GM18511 (cell line): ENCODE measurements around the gene ZSCAN9.

Experiments
- ATAC-seq: cut with Tn5 transposase; IDR thresholded peaks from one replicate; pipeline ENCODE4 v1.9.1; 2021; ENCODE audit warnings: mild to moderate bottlenecking, moderate library complexity; ENCODE audit not compliant: unreplicated experiment

The ZSCAN9 gene

GRCh38 chr6:28225056-28225834 is at the start of gene ZSCAN9:
ZSCAN9 (plus strand) TSS chr6:28225275; CDS start chr6:28227085, 1,810 bp downstream.
- peak; percentile 94 for ATAC-seq

DNA sequence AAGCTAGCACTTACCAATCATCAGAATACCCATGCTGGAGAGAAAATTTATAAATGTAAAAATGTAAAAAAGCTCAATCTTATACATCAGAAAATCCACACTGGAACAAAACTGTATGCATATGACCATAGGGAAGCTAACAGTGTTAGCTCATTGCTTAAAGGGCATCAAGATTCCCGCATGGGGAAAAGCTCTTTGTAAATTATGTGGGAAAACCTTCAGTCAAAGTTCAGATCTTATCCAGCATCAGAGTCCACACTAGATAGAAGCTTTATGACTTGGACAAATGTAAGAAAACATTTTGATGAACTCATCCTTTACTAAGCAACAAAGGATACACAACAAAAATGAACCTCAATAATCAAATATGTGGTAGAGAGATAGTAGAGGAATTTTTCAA is 48.7 kb upstream of the ZSCAN9 start:
- no peak for ATAC-seq

GRCh38 chr6:28182255-28182654 is 42.8 kb upstream of the ZSCAN9 start:
- no peak for ATAC-seq

DNA sequence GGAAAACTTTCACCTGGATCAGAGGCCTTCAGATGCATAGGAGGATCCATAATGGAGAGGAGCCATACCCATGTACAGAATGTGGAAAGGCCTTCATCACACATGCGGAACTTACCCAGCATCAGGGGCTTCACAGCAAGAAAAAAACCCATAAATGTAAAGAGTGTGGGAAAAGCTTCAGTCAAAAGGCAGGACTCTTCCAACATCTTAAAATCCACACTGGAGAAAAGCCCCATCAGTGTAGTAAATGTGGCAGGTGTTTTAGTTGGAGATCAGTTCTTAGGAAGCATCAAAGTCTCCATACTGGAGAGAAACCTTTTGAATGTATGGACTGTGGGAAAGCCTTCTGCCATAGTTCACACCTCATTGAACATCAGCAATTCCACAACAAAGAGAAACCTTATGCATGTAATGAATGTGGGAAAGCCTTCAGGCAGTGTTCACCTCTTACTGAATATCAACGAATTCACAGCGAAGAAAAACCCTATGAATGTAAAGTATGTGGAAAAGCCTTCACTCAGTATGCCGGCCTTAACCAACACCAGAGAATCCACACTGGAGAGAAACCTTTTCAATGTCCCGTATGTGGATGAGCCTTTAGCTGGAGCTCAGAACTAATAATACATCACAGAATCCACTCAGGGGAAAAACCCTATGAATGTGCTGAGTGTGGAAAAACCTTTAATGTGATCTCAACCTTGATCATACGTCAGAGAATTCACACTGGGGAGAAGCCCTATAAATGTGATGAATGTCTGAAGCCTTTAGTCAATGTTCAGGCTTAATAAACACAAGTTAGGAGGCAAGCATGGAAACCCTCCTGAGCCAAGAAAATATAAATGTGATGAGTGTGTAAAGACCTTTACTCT is 36.7 kb upstream of the ZSCAN9 start:
- ATAC-seq: no peak

GRCh38 chr6:28200020-28200419 is 25.1 kb upstream of the ZSCAN9 start:
- no peak for ATAC-seq

DNA sequence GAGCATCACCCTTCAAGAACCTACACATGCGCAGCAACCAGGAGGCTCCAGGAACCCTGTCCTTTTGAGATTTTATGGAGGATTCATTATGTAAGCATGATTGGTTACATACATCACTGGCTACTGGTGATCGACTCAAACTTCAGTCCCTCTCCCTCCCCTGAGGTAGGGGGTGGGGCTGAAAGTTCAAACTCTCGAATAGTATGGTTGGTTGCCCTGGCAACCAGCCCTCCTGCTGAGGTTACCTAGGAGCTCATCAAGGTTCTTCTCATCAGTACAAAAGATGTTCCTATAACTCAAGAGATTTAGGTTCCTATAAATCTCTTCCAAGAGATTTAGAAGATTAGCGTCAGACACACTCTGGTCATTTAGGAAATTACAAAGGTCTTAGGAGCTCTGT is 21.9 kb upstream of the ZSCAN9 start:
- ATAC-seq: no peak

- ATAC-seq: no peak
These were observed 19.2 kb upstream of the ZSCAN9 start for GRCh38 chr6:28205879-28206278.

- no peak for ATAC-seq
These were observed 18.5 kb upstream of the ZSCAN9 start for GRCh38 chr6:28206527-28206926.

DNA sequence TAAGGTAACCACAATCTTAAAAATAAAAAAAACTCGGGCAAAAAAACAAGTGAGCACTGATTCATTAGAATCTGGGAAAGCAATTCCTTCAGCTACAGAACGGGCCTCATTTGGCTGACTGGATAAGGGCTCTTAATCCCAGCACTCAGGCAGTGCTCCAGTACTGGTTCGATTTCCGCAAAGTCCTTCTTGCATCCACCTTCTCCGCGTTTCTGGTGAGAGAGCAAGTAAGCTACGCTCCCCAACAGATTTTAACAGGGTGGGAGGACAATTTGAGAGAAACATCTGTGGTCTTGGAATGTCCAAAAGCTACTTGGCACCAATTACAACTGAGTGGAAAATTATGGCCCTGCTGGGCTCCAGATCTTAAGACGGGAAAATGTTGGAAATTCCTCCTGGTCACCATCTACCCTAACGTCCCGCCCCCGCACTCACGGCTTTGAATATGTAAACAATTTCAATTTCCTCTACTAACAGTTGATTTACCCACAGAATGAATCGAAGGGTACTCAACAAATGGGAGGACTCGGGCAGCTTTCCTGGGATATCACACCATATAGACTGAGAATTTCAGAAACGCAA is 18.1 kb upstream of the ZSCAN9 start:
- ATAC-seq: no peak

GRCh38 chr6:28207510-28208110 is 17.5 kb upstream of the ZSCAN9 start:
- no peak for ATAC-seq

- ATAC-seq: no peak
These were observed 16.9 kb upstream of the ZSCAN9 start for GRCh38 chr6:28208111-28208659.

GRCh38 chr6:28209753-28210535 is 15.1 kb upstream of the ZSCAN9 start:
- no peak for ATAC-seq

DNA sequence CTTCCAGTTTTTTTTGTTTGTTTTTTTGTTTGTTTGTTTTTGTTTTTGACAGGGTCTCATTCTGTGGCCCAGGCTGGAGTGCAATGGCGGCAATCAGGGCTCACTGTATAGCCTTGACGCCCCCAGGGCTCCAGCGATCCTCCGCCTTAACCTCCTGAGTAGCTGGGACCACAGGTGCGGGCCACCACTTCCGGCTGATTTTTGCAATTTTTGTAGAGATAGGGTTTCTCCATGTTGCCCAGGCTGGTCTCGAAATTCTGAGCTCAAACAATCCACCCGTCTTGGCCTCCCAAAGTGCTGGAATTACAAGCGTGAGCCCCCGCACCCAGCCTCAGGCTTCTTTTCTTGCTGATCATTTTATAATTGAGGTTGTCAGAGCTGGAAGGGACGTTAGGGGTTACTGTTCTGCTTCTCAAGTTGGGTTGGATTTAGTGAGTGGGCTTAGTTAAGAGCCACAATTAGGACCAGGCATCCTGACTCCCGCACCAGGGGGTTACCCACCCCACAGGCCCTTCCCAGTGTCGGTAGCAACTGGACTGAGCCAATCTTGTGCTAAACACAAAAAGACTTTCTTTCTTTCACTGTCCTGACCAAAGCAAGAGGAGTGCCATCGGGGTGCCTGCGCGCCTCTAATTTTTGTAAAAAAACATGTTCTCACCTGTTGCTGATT is 13.1 kb upstream of the ZSCAN9 start:
- ATAC-seq: peak; percentile 37

GRCh38 chr6:28212510-28213212 is 12.4 kb upstream of the ZSCAN9 start:
- ATAC-seq: peak; percentile 60

DNA sequence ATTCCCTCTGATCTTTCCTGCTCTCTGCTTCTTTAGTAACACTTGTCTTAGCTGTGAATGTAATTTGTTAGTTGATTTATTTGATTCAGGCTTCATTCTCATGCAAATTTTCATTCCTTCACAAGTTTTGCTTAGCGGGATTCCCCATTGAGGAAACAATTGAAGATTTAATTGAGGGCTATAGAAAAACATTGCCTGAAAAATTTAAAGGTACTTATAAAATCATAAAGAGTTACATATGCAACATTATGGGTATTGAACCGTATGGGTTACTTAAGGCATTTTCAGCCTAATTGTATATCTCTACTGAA is 11.9 kb upstream of the ZSCAN9 start:
- ATAC-seq: no peak

GRCh38 chr6:28215425-28215824 is 9.7 kb upstream of the ZSCAN9 start:
- no peak for ATAC-seq

GRCh38 chr6:28217890-28218289 is 7.2 kb upstream of the ZSCAN9 start:
- ATAC-seq: no peak

GRCh38 chr6:28218312-28219248 is 6.5 kb upstream of the ZSCAN9 start:
- peak; percentile 77 for ATAC-seq
